GM12874 (cell line): ENCODE data around the gene BTBD8.

Source experiments
- TF ChIP-seq, protein P1 (sequence below): IDR thresholded peaks from 2 replicates; pipeline ENCODE4 v1.5.1; 2011; ENCODE audit warnings: low read depth, mild to moderate bottlenecking, control low read depth, low read length, moderate library complexity; ENCODE audit not compliant: insufficient read depth

The BTBD8 gene

DNA sequence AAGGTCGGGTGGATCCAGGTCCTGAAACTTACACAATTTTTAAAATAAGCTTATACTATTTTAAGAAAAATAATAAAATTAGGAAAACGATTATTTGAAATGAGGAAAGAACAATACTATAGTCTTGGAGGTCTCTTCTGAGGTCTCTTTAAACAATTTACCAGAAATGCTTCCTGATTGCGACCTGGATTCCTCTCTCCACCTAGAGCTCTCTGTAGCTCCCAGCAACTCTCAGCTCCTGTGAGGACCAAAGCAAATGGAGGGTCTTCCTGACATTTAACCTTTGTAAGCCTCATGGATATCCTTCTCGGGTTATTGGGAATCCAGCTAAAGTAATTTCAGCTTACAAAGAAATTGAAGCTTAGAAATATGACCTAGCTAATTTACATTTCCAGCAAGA is 886 bp downstream of the BTBD8 start:
- TF ChIP-seq, protein P1, sequence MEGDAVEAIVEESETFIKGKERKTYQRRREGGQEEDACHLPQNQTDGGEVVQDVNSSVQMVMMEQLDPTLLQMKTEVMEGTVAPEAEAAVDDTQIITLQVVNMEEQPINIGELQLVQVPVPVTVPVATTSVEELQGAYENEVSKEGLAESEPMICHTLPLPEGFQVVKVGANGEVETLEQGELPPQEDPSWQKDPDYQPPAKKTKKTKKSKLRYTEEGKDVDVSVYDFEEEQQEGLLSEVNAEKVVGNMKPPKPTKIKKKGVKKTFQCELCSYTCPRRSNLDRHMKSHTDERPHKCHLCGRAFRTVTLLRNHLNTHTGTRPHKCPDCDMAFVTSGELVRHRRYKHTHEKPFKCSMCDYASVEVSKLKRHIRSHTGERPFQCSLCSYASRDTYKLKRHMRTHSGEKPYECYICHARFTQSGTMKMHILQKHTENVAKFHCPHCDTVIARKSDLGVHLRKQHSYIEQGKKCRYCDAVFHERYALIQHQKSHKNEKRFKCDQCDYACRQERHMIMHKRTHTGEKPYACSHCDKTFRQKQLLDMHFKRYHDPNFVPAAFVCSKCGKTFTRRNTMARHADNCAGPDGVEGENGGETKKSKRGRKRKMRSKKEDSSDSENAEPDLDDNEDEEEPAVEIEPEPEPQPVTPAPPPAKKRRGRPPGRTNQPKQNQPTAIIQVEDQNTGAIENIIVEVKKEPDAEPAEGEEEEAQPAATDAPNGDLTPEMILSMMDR: no peak

DNA sequence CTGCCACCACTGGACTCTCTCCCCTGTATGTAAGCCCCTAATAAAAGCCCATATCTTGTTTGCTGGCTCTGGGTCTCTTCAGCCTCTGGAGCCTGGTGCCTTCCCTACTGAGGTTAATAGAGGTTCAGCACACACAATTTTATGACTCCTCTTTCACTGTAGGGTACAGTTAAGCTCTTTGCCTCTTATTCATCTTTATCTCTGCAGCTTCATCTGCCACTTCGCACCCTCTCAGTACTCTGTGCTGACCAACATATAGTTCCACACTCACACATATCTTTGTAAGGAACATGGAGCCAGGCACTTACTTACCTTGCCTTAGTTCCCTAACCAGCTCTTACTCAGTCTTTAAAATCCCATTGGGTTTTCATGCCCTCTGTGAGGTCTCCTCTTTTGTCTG is 4.5 kb downstream of the BTBD8 start:
- TF ChIP-seq, protein P1: no peak

DNA sequence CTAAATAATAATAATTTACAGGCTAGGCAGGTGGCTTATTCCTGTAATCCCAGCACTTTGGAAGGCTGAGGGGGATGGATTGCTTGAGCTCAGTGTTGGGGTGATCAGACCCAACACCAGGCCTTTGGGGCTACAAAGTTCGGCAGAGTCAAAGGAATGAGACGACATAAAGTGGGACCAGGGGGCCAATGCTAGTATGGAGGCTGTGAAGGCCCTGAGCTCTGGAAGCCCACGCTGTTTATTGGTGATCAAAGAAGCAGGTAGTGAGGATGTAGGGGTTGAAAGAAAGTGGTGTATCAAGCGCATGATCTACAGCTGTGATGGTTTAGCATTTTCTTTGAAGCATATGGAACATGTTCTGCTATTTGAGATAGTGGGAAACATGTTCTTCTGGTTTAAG is 5.6 kb downstream of the BTBD8 start:
- TF ChIP-seq, protein P1: no peak

DNA sequence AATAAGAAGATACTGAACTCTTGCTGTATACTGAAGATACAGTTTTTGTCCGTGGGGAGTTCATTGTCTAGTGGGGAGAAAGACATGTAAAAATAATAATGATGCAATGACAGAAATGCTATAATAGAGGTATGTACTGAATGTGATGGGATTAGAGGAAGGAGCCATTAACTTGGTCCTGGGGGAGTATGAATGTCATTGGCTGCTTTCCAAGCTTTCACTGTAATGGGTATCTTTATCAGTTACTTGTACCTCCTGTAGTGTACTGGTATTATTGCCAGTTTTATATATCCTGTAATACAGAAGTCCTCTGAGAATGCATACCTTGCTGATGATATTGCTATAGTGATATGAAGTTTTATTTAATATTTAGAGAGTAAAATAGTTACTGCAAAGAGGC is 7.4 kb downstream of the BTBD8 start:
- TF ChIP-seq, protein P1: no peak

DNA sequence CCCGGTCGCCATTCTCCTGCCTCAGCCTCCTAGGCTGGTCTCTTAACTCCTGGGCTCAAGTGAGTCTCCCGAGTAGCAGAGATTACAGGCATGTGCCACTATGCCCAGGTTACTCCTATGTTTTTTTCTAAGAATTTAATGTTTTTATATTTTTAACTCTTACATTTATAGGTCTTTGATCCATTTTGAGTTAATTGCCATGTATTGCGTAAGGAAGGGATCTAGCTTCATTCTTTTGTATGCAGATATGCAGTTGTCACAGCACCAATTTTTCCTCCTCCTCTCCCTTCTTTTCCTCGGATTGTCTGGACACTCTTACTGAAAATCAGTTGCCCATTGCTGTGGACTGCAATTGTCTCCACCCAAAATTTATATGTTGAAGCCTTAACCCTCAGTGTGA is 11.5 kb downstream of the BTBD8 start:
- TF ChIP-seq, protein P1: no peak

DNA sequence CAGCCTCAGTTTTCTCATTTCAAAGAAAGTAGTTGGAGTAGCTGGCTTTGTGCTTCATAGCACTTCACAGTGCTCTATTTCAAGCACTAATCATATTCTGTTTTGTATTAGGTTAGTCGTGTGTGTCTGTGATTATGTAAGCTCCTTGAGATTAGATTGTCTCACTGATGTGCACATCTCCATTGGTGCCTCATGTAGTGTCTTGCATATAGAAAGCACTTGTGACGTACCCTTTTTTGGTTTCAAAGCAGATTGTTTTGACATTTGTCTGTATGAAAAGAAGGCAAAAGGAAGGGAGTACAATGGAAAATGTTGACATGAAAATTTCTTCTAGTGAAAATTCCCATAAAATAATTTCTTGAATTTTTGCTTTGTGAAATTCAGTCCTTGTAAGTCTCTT is 13.9 kb downstream of the BTBD8 start:
- TF ChIP-seq, protein P1: no peak

DNA sequence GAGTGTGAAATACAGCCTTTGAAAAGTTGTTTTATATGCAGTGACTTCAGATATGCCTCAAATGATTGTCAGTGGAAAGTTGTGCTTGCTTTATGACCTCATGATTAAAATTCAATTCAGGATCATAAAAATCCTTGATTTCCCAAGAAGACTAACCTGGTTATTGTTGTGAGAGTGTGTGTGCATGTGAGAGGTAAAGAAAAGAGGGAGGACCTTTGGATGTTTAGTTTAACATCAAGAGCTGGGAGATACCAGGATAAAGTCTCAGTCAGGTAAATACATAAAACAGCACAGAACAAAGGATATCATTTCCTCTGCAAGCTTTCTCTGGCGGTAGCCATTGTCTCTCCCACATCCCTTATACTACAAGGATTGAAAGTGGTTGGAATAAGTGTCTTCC is 14.4 kb downstream of the BTBD8 start:
- TF ChIP-seq, protein P1: no peak

DNA sequence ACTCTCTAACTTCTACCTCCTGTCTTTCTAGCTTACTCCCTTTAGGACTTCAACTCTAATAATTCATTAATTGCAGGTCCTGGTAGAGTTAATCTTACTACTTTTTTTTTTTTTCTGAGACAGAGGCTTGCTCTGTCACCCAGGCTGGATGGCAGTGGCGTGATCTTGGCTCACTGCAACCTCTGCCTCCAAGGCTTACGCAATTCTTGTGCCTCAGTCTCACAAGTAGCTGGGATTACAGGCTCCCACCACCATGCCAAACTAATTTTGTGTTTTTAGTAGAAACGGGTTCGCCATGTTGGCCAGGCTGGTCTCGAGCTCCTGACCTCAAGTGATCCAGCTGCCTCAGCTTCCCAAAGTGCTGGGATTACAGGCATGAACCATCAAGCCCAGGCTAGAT is 15.7 kb downstream of the BTBD8 start:
- TF ChIP-seq, protein P1: no peak
